Activated CD8-positive, alpha-beta memory T cell treated with anti-CD3 and anti-CD28 coated beads for 4 hours (primary cell): ENCODE measurements around the gene NF2.

ENCODE experiments used
- DNase-seq, 2 donors: peaks; one replicate each; pipeline ENCODE4 v3.0.0-alpha.2; 2020; ENCODE audit warnings: low read depth in 2 of 2

The NF2 gene

GRCh38 chr22:29722587-29722986 lies 119.2 kb downstream of the NF2 start:
- DNase-seq: no peak

- DNase-seq: no peak
These were observed 120.3 kb downstream of the NF2 start for GRCh38 chr22:29723766-29724165.

- DNase-seq: no peak
These were observed 121.4 kb downstream of the NF2 start for GRCh38 chr22:29724843-29725242.

GRCh38 chr22:29726106-29726505 lies 122.7 kb downstream of the NF2 start:
- no peak for DNase-seq

GRCh38 chr22:29726512-29727130 lies 123.2 kb downstream of the NF2 start:
- no peak for DNase-seq

GRCh38 chr22:29727131-29727523 lies 123.7 kb downstream of the NF2 start:
- DNase-seq: no peak

GRCh38 chr22:29729161-29729560 lies 125.7 kb downstream of the NF2 start:
- DNase-seq: no peak

GRCh38 chr22:29731058-29731850 lies 127.8 kb downstream of the NF2 start:
- DNase-seq: no peak

- DNase-seq: no peak
These were observed 129.4 kb downstream of the NF2 start for GRCh38 chr22:29732883-29733282.

GRCh38 chr22:29733362-29734201 lies 130.1 kb downstream of the NF2 start:
- no peak for DNase-seq

GRCh38 chr22:29734406-29734805 lies 131.0 kb downstream of the NF2 start:
- no peak for DNase-seq

- no peak for DNase-seq
These were observed 131.4 kb downstream of the NF2 start for GRCh38 chr22:29734838-29735237.

GRCh38 chr22:29735416-29735815 lies 132.0 kb downstream of the NF2 start:
- DNase-seq: no peak

- no peak for DNase-seq
These were observed 134.1 kb downstream of the NF2 start for GRCh38 chr22:29737251-29738117.

- no peak for DNase-seq
These were observed 134.8 kb downstream of the NF2 start for GRCh38 chr22:29738118-29738815.

GRCh38 chr22:29739346-29739875 lies 136.0 kb downstream of the NF2 start:
- no peak for DNase-seq

GRCh38 chr22:29740216-29740615 lies 136.8 kb downstream of the NF2 start:
- no peak for DNase-seq

- DNase-seq: no peak
These were observed 138.5 kb downstream of the NF2 start for GRCh38 chr22:29741926-29742325.

- DNase-seq: no peak
These were observed 138.9 kb downstream of the NF2 start for GRCh38 chr22:29742326-29742725.

GRCh38 chr22:29744902-29745301 lies 141.5 kb downstream of the NF2 start:
- no peak for DNase-seq

- no peak for DNase-seq
These were observed 144.4 kb downstream of the NF2 start for GRCh38 chr22:29747832-29748231.
